Fibroblast of the aortic adventitia (primary cell): Measurements from ENCODE around the gene PRC1. TPM values are rescaled to one million over a fixed set of nuclear protein-coding genes. Genes with fewer than 3 reads are reported as not detected.

Source experiments
- DNase-seq: peaks from one replicate; pipeline ENCODE4 v3.0.0-alpha.2; 2010; ENCODE audit warnings: low read depth
- H3K4me3 ChIP-seq: 2 replicates; pipeline ENCODE4 v1.5.1; 2011; ENCODE audit warnings: low read depth, mild to moderate bottlenecking, control low read depth, low read length, moderate library complexity
- CTCF ChIP-seq: IDR thresholded peaks from 2 replicates; pipeline ENCODE4 v1.5.1; 2011; ENCODE audit warnings: mild to moderate bottlenecking, low read length, control low read depth, inconsistent platforms; ENCODE audit not compliant: insufficient read depth
- total RNA-seq: library from RNA; depleted of rRNA; stranded (reverse); fragments of >200 nt; gene quantifications from 2 replicates; pipeline ENCODE4 v1.2.3, GENCODE V29; 2012; ENCODE audit warnings: low replicate concordance

PRC1 gene
- total RNA-seq, 1 donor: 109 TPM

GRCh38 chr15:90990446-90990845 lies 3.9 kb downstream of the PRC1 start:
- H3K4me3 ChIP-seq: no peak overlapping the region
- DNase-seq: no peak
- no peak for TF ChIP-seq CTCF

- DNase-seq: no peak
- H3K4me3 ChIP-seq: no peak overlapping the region
- TF ChIP-seq CTCF: no peak
These were observed 5.1 kb downstream of the PRC1 start for GRCh38 chr15:90989040-90989768.

- peak; percentile 12 for DNase-seq
- no peak for TF ChIP-seq CTCF
These were observed 6.0 kb downstream of the PRC1 start for GRCh38 chr15:90988296-90988695.

GRCh38 chr15:90987561-90988141 lies 6.7 kb downstream of the PRC1 start:
- no peak for TF ChIP-seq CTCF
- DNase-seq: peak; percentile 12

More at GRCh38 chr15:90988296-90988695, 6.0 kb downstream of the PRC1 start:
- H3K4me3 ChIP-seq: no peak overlapping the region

GRCh38 chr15:90986790-90987507 lies 7.4 kb downstream of the PRC1 start:
- no peak overlapping the region for H3K4me3 ChIP-seq
- no peak for TF ChIP-seq CTCF
- no peak for DNase-seq

More at GRCh38 chr15:90987561-90988141, 6.7 kb downstream of the PRC1 start:
- no peak overlapping the region for H3K4me3 ChIP-seq

GRCh38 chr15:90982135-90982534 lies 12.2 kb downstream of the PRC1 start:
- H3K4me3 ChIP-seq: no peak overlapping the region
- DNase-seq: peak; percentile 46
- no peak for TF ChIP-seq CTCF
